ENCODE measurements around the gene GP9.

Gene GP9

DNA sequence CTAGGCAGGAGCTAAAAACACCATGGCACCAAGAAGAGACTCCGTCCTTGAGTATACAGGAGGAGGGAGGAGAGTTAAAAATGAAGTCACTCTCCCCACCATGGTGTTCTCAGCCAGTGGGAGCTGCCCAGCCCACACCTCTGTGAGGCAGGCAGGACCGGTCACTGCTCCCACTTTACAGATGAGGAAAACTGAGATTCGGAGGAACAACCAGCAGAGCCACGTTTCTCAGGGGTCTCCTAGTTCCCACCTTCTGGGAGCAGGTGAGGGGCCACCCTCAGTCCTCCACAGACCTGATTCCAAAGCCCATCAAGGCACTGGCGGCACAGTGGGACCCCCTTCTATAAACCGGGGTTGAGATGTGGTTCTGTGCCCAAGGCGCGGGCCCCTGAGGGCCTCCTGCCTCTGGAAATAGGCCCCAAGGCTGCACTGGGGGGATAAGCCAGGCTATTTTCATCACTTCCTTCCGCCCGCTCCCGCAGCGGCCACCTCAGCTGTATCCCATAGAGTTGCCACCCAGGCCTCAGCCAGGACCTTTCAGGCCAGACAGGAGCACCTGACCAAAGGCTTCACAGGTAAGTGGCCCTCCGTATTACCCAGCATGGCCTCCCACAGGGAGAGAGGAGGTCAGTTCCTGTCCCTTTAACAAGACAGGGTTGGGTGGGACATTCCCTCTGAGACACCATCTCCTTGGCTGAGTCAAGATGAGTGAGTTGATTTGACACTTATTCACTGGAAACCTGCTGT, at the start of gene GP9:
GP9 (plus strand) TSS at position 504 of the 747 bp plus-strand sequence. CDS start 961 bp downstream, outside the sequence.
- TF ChIP-seq, protein P1, sequence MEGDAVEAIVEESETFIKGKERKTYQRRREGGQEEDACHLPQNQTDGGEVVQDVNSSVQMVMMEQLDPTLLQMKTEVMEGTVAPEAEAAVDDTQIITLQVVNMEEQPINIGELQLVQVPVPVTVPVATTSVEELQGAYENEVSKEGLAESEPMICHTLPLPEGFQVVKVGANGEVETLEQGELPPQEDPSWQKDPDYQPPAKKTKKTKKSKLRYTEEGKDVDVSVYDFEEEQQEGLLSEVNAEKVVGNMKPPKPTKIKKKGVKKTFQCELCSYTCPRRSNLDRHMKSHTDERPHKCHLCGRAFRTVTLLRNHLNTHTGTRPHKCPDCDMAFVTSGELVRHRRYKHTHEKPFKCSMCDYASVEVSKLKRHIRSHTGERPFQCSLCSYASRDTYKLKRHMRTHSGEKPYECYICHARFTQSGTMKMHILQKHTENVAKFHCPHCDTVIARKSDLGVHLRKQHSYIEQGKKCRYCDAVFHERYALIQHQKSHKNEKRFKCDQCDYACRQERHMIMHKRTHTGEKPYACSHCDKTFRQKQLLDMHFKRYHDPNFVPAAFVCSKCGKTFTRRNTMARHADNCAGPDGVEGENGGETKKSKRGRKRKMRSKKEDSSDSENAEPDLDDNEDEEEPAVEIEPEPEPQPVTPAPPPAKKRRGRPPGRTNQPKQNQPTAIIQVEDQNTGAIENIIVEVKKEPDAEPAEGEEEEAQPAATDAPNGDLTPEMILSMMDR (IDR thresholded peaks at IDR 0.05; ENCODE audit: low read depth, low read length, missing control alignments), result no peak
- Histone ChIP-seq H3K27me3 (replicated peaks) (no peaks in the 10 kb centered on the region), H3K4me3 (ENCODE audit: low read depth, low read length) (no peak within 1 kb of the TSS), H3K36me3 (replicated peaks) (no peaks in the 10 kb centered on the region), H3K27ac (no peak within 1 kb of the TSS)
- DNase-seq, result no peak
- in situ Hi-C loops (cut with HindIII; ENCODE audit: low pct_ligation_motif_present, low sequenced_read_pairs), result no loop called here

DNA sequence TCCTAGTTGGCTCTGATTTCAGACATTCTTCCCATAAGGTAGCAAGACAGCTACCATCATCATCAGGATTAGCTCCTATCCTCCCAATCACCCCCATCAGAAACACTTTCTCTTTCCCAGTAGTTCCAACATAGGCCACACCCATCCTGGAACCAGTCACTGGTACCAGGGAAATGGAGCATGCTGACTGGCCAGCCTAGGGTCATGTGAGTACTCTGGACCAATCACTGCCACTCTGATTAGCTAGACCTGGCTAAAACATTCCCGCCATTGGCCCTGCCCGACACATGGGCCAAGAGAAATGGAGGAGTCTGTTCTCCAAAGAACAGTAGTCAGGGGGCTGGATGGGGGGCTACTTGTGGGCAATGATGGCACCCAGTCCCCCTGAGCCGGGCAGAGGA, 47.1 kb upstream of the GP9 start:
- TF ChIP-seq, protein P1 (IDR thresholded peaks at IDR 0.05; ENCODE audit: low read depth, low read length, missing control alignments), result no peak
- no peaks in the 10 kb centered on the region for H3K36me3 ChIP-seq (replicated peaks)
- H3K27me3 ChIP-seq (replicated peaks), result peaks cover 2% of the 10 kb centered on the region
- H3K4me3 ChIP-seq (ENCODE audit: low read depth, low read length), result no peak overlapping the region
- DNase-seq, result no peak
- no peak overlapping the region for H3K27ac ChIP-seq
- in situ Hi-C loops (cut with HindIII; ENCODE audit: low pct_ligation_motif_present, low sequenced_read_pairs), result no loop called here

DNA sequence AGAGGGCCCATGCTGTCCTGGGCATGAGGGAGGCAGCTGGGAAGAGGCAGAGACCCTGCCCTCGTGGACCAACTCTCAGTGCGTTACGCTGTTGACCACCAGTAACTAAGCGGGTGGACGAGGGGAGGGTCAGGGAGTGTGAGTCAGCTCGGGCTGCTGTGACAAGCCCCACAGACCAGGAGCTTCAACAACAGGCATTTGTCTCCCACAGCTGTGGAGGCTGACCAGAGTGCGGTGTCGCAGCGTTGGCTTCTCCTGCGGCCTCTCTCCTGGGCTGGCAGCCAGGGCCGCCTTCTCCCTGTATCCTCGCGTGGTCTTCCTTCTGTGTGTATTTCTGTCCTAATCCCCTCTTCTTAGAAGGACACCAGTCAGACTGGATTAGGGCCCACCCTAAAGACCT, 46.4 kb upstream of the GP9 start:
- no peak for DNase-seq
- Histone ChIP-seq H3K27ac (no peak overlapping the region), H3K36me3 (replicated peaks) (no peaks in the 10 kb centered on the region), H3K27me3 (replicated peaks) (no peaks in the 10 kb centered on the region), H3K4me3 (ENCODE audit: low read depth, low read length) (no peak overlapping the region)
- TF ChIP-seq, protein P1 (IDR thresholded peaks at IDR 0.05; ENCODE audit: low read depth, low read length, missing control alignments), result no peak
- in situ Hi-C loops (cut with HindIII; ENCODE audit: low pct_ligation_motif_present, low sequenced_read_pairs), result no loop called here

DNA sequence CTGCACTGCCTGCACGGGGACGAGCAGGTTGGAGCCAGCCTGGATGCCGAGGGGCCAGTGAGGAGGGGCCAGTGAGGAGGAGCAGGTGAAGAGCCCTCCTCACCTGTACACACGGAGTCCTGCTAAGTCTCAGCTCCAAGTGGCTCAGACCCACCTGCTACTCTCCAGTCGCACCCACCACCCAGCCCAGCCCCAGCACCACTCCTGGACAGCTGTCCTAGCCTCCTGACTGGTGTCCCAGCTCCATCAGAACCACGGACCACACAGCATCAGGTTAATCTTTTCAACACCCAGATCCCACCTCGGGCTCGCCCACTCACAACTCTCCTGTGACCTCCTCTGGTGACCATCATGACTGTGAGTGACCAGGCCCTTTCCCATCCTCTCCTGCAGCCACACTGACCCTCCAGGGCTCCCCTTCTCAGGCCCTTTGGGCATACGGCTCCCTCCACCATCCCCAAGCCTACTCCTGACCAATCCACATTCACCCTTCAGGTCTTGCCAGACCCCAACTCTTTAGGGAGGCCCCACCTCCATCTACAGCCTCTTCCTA, 45.7 kb upstream of the GP9 start:
- in situ Hi-C loops (cut with HindIII; ENCODE audit: low pct_ligation_motif_present, low sequenced_read_pairs), result no loop called here
- H3K4me3 ChIP-seq (ENCODE audit: low read depth, low read length), result no peak overlapping the region
- TF ChIP-seq, protein P1 (IDR thresholded peaks at IDR 0.05; ENCODE audit: low read depth, low read length, missing control alignments), result no peak
- no peak overlapping the region for H3K27ac ChIP-seq
- DNase-seq, result no peak
- no peaks in the 10 kb centered on the region for H3K27me3 ChIP-seq (replicated peaks)
- H3K36me3 ChIP-seq (replicated peaks), result no peaks in the 10 kb centered on the region

DNA sequence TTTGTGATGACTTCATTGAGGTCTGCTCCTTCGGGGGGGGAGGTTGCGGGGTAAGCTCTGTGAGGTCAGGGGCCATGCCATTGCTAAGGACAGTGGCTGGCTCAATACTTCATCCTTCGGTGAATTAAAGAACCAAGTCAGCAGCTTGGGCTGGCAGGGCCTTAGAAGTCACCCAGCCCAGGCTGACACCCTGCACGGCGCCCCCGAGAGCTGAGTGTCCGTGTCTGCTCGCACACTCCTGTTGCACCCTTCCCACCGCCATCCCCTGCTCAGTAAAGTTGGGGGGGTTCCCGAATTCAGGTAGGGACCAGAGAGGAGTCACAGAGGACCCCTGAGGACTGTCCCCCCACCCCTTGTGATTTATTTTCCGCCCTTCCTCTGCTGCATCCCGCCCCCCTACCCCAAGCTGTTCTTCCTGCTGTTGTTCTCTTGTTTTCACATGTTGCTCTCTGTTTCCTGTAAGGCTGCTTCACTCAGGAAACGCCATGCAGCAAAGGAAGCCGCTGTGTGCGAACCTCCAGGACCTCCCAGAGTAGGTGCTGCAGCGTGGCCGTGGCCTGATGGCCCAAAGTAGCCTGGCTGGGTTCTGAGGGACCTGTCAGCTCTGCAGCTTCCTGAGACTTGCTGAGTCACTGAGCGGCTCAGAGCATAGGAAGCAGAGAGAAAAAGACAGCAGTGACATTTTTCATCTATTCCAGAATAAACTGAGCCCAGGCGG, 45.0 kb upstream of the GP9 start:
- TF ChIP-seq, protein P1 (IDR thresholded peaks at IDR 0.05; ENCODE audit: low read depth, low read length, missing control alignments), result no peak
- H3K27ac ChIP-seq, result no peak overlapping the region
- H3K36me3 ChIP-seq (replicated peaks), result no peaks in the 10 kb centered on the region
- no peaks in the 10 kb centered on the region for H3K27me3 ChIP-seq (replicated peaks)
- in situ Hi-C loops (cut with HindIII; ENCODE audit: low pct_ligation_motif_present, low sequenced_read_pairs), result no loop called here
- no peak for DNase-seq
- H3K4me3 ChIP-seq (ENCODE audit: low read depth, low read length), result no peak overlapping the region
